HCT116 (cell line): ENCODE data around the gene YBEY. TPM values are rescaled to one million over a fixed set of nuclear protein-coding genes. Genes with fewer than 3 reads are reported as not detected.

Source experiments
- ATAC-seq: fragments of 200-7000 bp; cut with Tn5 transposase; 2 replicates; pipeline ENCODE4 v1.9.1; 2020; ENCODE audit warnings: mild to moderate bottlenecking, moderate library complexity
- BruUV-seq: library from RNA; stranded (reverse); fragments of 400-500 nt; replicated peaks from 2 replicates; lab custom pipeline; 2021; lab: Mats Ljungman, UMichigan
- CTCF ChIA-PET: fragments of 300-600 bp; sonication (Branson Sonifier 250); formaldehyde crosslinking; loops from one replicate; lab custom pipeline; 2021; ENCODE audit warnings: antibody characterized with exemption; lab: Charles Lee
- POLR2A ChIA-PET: fragments of 300-600, 350-600 bp; sonication (Branson Sonifier 250); formaldehyde crosslinking; loops from one replicate; lab custom pipeline; 2021; ENCODE audit warnings: antibody characterized with exemption; lab: Charles Lee
- RAD21 ChIA-PET, 2 experiments: fragments of 300-600 bp; sonication (Branson Sonifier 250); formaldehyde crosslinking; loops; one replicate each; lab custom pipeline; 2023; ENCODE audit warnings: low total read pairs in 2 of 2; ENCODE audit not compliant: uncharacterized antibody in 2 of 2, unreplicated experiment in 2 of 2, low non-redundant PET in 1 of 2; lab: Charles Lee
- DNase-seq: peaks from one replicate; pipeline ENCODE4 v3.0.0-alpha.2; 2010; ENCODE audit warnings: low read depth, low spot score
- H2AFZ ChIP-seq: fragments of 200-600 bp; shearing (Covaris generic), sonication (generic); 2 replicates; pipeline ENCODE4 v1.6.1; 2017; ENCODE audit warnings: low read depth, mixed run types, mixed read lengths, antibody characterized with exemption, low read length; ENCODE audit not compliant: poor library complexity, severe bottlenecking
- H3K27ac ChIP-seq: 2 replicates; pipeline ENCODE4 v1.5.1; 2012; ENCODE audit warnings: low read depth, low read length
- H3K27me3 ChIP-seq: fragments of 200-600 bp; sonication (generic); 2 replicates; pipeline ENCODE4 v1.6.1; 2016; ENCODE audit warnings: mixed run types, low read length, mixed read lengths; ENCODE audit not compliant: insufficient read depth
- H3K36me3 ChIP-seq, 2 experiments: fragments of 200-500 bp in 1 of 2; fragments of 200-600 bp in 1 of 2; sonication (Bioruptor generic) in 1 of 2; sonication (generic) in 1 of 2; 2 replicates each; pipeline versions ENCODE4 v1.5.1 to v1.6.1; 2014 to 2016; ENCODE audit warnings: low read length in 2 of 2, inconsistent platforms in 1 of 2, mixed read lengths in 1 of 2, mixed run types in 1 of 2; ENCODE audit not compliant: insufficient read depth in 2 of 2, control insufficient read depth in 1 of 2
- H3K4me1 ChIP-seq, 2 experiments: fragments of 200-600 bp in 1 of 2; sonication (generic) in 1 of 2; 2 replicates each; pipeline versions ENCODE4 v1.5.1 to v1.6.1; 2012 to 2017; ENCODE audit warnings: low read length in 2 of 2, inconsistent platforms in 1 of 2, mild to moderate bottlenecking in 1 of 2, mixed read lengths in 1 of 2, mixed run types in 1 of 2, moderate library complexity in 1 of 2; ENCODE audit not compliant: insufficient read depth in 2 of 2, control insufficient read depth in 1 of 2
- H3K4me2 ChIP-seq: fragments of 200-600 bp; sonication (generic); 2 replicates; pipeline ENCODE4 v1.6.1; 2017; ENCODE audit warnings: mixed run types, low read length, mixed read lengths
- H3K4me3 ChIP-seq, 2 experiments: fragments of 200-600 bp in 1 of 2; sonication (generic) in 1 of 2; replicated peaks in 1 of 2; 2 replicates each; pipeline ENCODE4 v1.5.1; 2011 to 2016; ENCODE audit warnings: low read length in 2 of 2, control low read depth in 1 of 2, low read depth in 1 of 2, mild to moderate bottlenecking in 1 of 2, mixed read lengths in 1 of 2, mixed run types in 1 of 2
- H3K79me2 ChIP-seq: fragments of 200-600 bp; sonication (generic); 2 replicates; pipeline ENCODE4 v1.6.1; 2017; ENCODE audit warnings: mild to moderate bottlenecking, mixed run types, low read length, moderate library complexity, mixed read lengths; ENCODE audit not compliant: insufficient read depth
- H3K9ac ChIP-seq: fragments of 200-600 bp; sonication (generic); 2 replicates; pipeline ENCODE4 v1.6.1; 2016; ENCODE audit warnings: low read length, mixed read lengths
- H3K9me2 ChIP-seq: fragments of 200-600 bp; sonication (generic), shearing (Covaris generic); 2 replicates; pipeline ENCODE4 v1.6.1; 2017; ENCODE audit warnings: mixed run types, mild to moderate bottlenecking, moderate library complexity; ENCODE audit not compliant: insufficient read depth
- H3K9me3 ChIP-seq, 2 experiments: fragments of 200-500 bp in 1 of 2; fragments of 200-600 bp in 1 of 2; sonication (Bioruptor generic) in 1 of 2; sonication (generic) in 1 of 2; 2 replicates each; pipeline ENCODE4 v1.6.1; 2014 to 2017; ENCODE audit warnings: low read length in 2 of 2, mixed read lengths in 2 of 2, inconsistent platforms in 1 of 2, low read depth in 1 of 2, mild to moderate bottlenecking in 1 of 2, mixed run types in 1 of 2, moderate library complexity in 1 of 2; ENCODE audit not compliant: control insufficient read depth in 1 of 2, insufficient read depth in 1 of 2
- H4K20me1 ChIP-seq: fragments of 200-600 bp; sonication (generic), shearing (Covaris generic); 2 replicates; pipeline ENCODE4 v1.6.1; 2017; ENCODE audit warnings: mixed run types, mild to moderate bottlenecking, moderate library complexity; ENCODE audit not compliant: insufficient read depth
- CEBPB ChIP-seq: IDR thresholded peaks from 2 replicates; pipeline ENCODE4 v1.6.1; 2012; ENCODE audit warnings: low read depth
- ELF1 ChIP-seq: IDR thresholded peaks from 2 replicates; pipeline ENCODE4 v1.6.1; 2012; ENCODE audit warnings: low read depth, borderline replicate concordance
- FOSL1 ChIP-seq: IDR thresholded peaks from 2 replicates; pipeline ENCODE4 v1.6.1; 2012; ENCODE audit warnings: low read depth
- JUND ChIP-seq: IDR thresholded peaks from 2 replicates; pipeline ENCODE4 v1.6.1; 2012
- POLR2AphosphoS5 ChIP-seq: IDR thresholded peaks from 2 replicates; pipeline ENCODE4 v1.6.1; 2011; ENCODE audit warnings: mild to moderate bottlenecking, low read depth, low read length, moderate library complexity
- SIN3A ChIP-seq: IDR thresholded peaks from 2 replicates; pipeline ENCODE4 v1.6.1; 2012; ENCODE audit warnings: low read depth
- SP1 ChIP-seq: IDR thresholded peaks from 2 replicates; pipeline ENCODE4 v1.6.1; 2012; ENCODE audit warnings: low read depth
- TCF7L2 ChIP-seq: IDR thresholded peaks from 2 replicates; pipeline ENCODE4 v1.7.0; 2011; ENCODE audit warnings: borderline replicate concordance, inconsistent platforms; ENCODE audit not compliant: insufficient read depth, insufficient read length; ENCODE audit errors: extremely low read depth
- ZBTB33 ChIP-seq: IDR thresholded peaks from 2 replicates; pipeline ENCODE4 v1.6.1; 2011; ENCODE audit warnings: mild to moderate bottlenecking, low read length, moderate library complexity; ENCODE audit not compliant: insufficient replicate concordance; ENCODE audit errors: extremely low read depth
- ZFX ChIP-seq: fragments of 450-650 bp; IDR thresholded peaks from 2 replicates; pipeline ENCODE4 v1.6.1; 2017
- intact Hi-C: fragments of 100-400 bp; cut with micrococcal nuclease; formaldehyde crosslinking; loops from 2 replicates; pipeline ENCODE4 v1.10.0; 2022
- total RNA-seq: library from RNA; stranded (reverse); gene quantifications from one replicate; pipeline ENCODE4 v1.2.1, GENCODE V29; 2021; ENCODE audit not compliant: unreplicated experiment
- TF ChIP-seq, protein P1 (sequence below): IDR thresholded peaks from 2 replicates; pipeline ENCODE4 v1.6.1; 2012

YBEY gene
- total RNA-seq, 1 experiment from 2014 or later = 31.5 TPM

DNA sequence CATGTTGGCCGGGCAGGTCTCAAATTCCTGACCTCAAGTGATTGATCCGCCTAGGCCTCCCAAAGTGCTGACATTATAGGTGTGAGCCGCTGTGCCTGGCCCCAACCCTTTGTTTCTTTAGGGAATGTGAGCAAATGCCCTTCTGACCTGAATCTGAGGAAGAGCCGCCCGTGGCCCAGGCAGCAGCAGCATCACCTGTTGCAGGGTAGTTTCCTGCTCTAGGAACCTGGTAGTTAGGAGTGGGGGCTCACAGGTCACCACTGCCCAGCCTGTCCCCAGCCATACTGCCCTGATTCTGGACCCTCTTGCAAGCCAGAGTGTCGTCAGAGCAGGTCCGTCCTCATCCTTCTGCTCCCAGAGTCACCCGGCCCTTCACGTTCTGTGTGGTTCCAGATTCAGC is 13.0 kb downstream of the YBEY start:
- BruUV-seq = no TSS peak
- no peak overlapping the region for H3K4me2 ChIP-seq
- intact Hi-C loops = no loop called here
- ChIA-PET POLR2A (no interaction called here), RAD21 (no interaction called here), CTCF (no interaction called here)
- peaks cover 0 to 2% of the 10 kb centered on the region in 2 experiments; a peak in 1 of 4 replicates for H3K36me3 ChIP-seq
- no peaks in the 10 kb centered on the region for H3K9me3 ChIP-seq
- H2AFZ ChIP-seq = no peak overlapping the region
- H3K4me3 ChIP-seq = no peak overlapping the region
- ATAC-seq (no peak), DNase-seq (no peak)
- no peak for TF ChIP-seq ZFX
- TF ChIP-seq TCF7L2 = no peak
- no peak for TF ChIP-seq SP1
- TF ChIP-seq, protein P1, sequence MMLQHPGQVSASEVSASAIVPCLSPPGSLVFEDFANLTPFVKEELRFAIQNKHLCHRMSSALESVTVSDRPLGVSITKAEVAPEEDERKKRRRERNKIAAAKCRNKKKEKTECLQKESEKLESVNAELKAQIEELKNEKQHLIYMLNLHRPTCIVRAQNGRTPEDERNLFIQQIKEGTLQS = no peak
- TF ChIP-seq SIN3A = no peak
- no peak for TF ChIP-seq FOSL1
- no peak for TF ChIP-seq JUND
- TF ChIP-seq ZBTB33 = no peak
- TF ChIP-seq ELF1 = no peak
- no peak for TF ChIP-seq POLR2AphosphoS5
- no peak for TF ChIP-seq CEBPB
- H3K27ac ChIP-seq = no peak overlapping the region
- no peaks in the 10 kb centered on the region for H4K20me1 ChIP-seq
- H3K4me1 ChIP-seq = no peaks in the 10 kb centered on the region
- H3K9ac ChIP-seq = no peak overlapping the region
- H3K27me3 ChIP-seq = no peaks in the 10 kb centered on the region
- no peaks in the 10 kb centered on the region for H3K79me2 ChIP-seq
- H3K9me2 ChIP-seq = no peaks in the 10 kb centered on the region
